ENCODE data around the gene ZNF699.
"Not testable (repeated sequence)": the region's sequence is repeated elsewhere in the genome, so short reads cannot be mapped to it uniquely, and the experiment has no call there.

The ZNF699 gene

GRCh38 chr19:9295411-9295849, 14.2 kb downstream of the ZNF699 start:
- Histone ChIP-seq H3K27ac (ENCODE audit: low read depth, low read length) (no peak overlapping the region), H2BK12ac (ENCODE audit: low read length) (no peak overlapping the region), H2AFZ (ENCODE audit: insufficient read depth, low read length, poor library complexity) (no peak overlapping the region), H2BK5ac (ENCODE audit: low read depth, low read length, poor library complexity) (no peak overlapping the region), H2BK120ac (ENCODE audit: insufficient read depth, low read length, poor library complexity) (no peak overlapping the region), H4K91ac (ENCODE audit: low read depth, low read length) (no peak overlapping the region), H3K14ac (ENCODE audit: low read length) (no peak overlapping the region), H3K79me2 (ENCODE audit: control insufficient read depth, insufficient read depth, low read length, poor library complexity) (no peaks in the 10 kb centered on the region), H4K8ac (ENCODE audit: low read depth, low read length) (no peak overlapping the region), H3K4ac (ENCODE audit: low read depth, low read length) (no peak overlapping the region), H3K79me1 (ENCODE audit: low read length) (no peaks in the 10 kb centered on the region), H2AK5ac (ENCODE audit: low read length) (no peak overlapping the region), H3K27me3 (ENCODE audit: insufficient read depth, low read length) (no peaks in the 10 kb centered on the region), H3K9me3 (ENCODE audit: insufficient read depth, low read depth, low read length) (peaks cover 9% of the 10 kb centered on the region), H3K23ac (ENCODE audit: low read length) (no peak overlapping the region), H3K4me1 (ENCODE audit: control insufficient read depth in 1 of 2, insufficient read depth in 2 of 2, low read length in 2 of 2) (no peaks in the 10 kb centered on the region), H4K12ac (ENCODE audit: low read depth, low read length) (no peak overlapping the region), H3K36me3 (ENCODE audit: control insufficient read depth in 1 of 2, insufficient read depth in 2 of 2, low read length in 2 of 2) (peaks cover 5 to 14% of the 10 kb centered on the region in 2 experiments), H3K18ac (ENCODE audit: low read length) (no peak overlapping the region), H3K4me2 (ENCODE audit: low read length) (no peak overlapping the region), H3K9ac (ENCODE audit: low read length) (no peak overlapping the region), H3K4me3 (ENCODE audit: low read depth, low read length) (no peak overlapping the region)
- whole genome bisulfite sequencing (ENCODE audit: extremely low coverage, insufficient coverage, insufficient read length) = no CpG with 5 or more reads among the region's 4 CpGs
- no peak for DNase-seq

- H3K4ac ChIP-seq (ENCODE audit: low read depth, low read length) = no peak overlapping the region
- no peak overlapping the region for H2BK120ac ChIP-seq (ENCODE audit: insufficient read depth, low read length, poor library complexity)
- WGBS (ENCODE audit: extremely low coverage, insufficient coverage, insufficient read length) = no CpG with 5 or more reads among the region's 2 CpGs
- no peak overlapping the region for H4K91ac ChIP-seq (ENCODE audit: low read depth, low read length)
- H3K9me3 ChIP-seq (ENCODE audit: insufficient read depth, low read depth, low read length) = peaks cover 8% of the 10 kb centered on the region
- no peak overlapping the region for H2BK12ac ChIP-seq (ENCODE audit: low read length)
- no peaks in the 10 kb centered on the region for H3K4me1 ChIP-seq (ENCODE audit: control insufficient read depth in 1 of 2, insufficient read depth in 2 of 2, low read length in 2 of 2)
- H4K8ac ChIP-seq (ENCODE audit: low read depth, low read length) = no peak overlapping the region
- H3K79me2 ChIP-seq (ENCODE audit: control insufficient read depth, insufficient read depth, low read length, poor library complexity) = no peaks in the 10 kb centered on the region
- H3K36me3 ChIP-seq (ENCODE audit: control insufficient read depth in 1 of 2, insufficient read depth in 2 of 2, low read length in 2 of 2) = peaks cover 0 to 2% of the 10 kb centered on the region in 2 experiments
- no peak overlapping the region for H2AK5ac ChIP-seq (ENCODE audit: low read length)
- no peak for DNase-seq
- no peak overlapping the region for H3K9ac ChIP-seq (ENCODE audit: low read length)
- no peak overlapping the region for H3K4me2 ChIP-seq (ENCODE audit: low read length)
- no peak overlapping the region for H3K18ac ChIP-seq (ENCODE audit: low read length)
- no peak overlapping the region for H2AFZ ChIP-seq (ENCODE audit: insufficient read depth, low read length, poor library complexity)
- H4K12ac ChIP-seq (ENCODE audit: low read depth, low read length) = no peak overlapping the region
- H3K79me1 ChIP-seq (ENCODE audit: low read length) = no peaks in the 10 kb centered on the region
- no peak overlapping the region for H3K23ac ChIP-seq (ENCODE audit: low read length)
- no peak overlapping the region for H3K14ac ChIP-seq (ENCODE audit: low read length)
- H3K27me3 ChIP-seq (ENCODE audit: insufficient read depth, low read length) = no peaks in the 10 kb centered on the region
- no peak overlapping the region for H2BK5ac ChIP-seq (ENCODE audit: low read depth, low read length, poor library complexity)
- no peak overlapping the region for H3K4me3 ChIP-seq (ENCODE audit: low read depth, low read length)
- H3K27ac ChIP-seq (ENCODE audit: low read depth, low read length) = no peak overlapping the region
Observed at GRCh38 chr19:9289231-9289884, 20.3 kb downstream of the ZNF699 start.

GRCh38 chr19:9283485-9283884, 26.2 kb downstream of the ZNF699 start:
- not testable (repeated sequence) for H4K91ac ChIP-seq (ENCODE audit: low read depth, low read length); H3K27ac ChIP-seq (ENCODE audit: low read depth, low read length); H3K79me1 ChIP-seq (ENCODE audit: low read length); H3K4me2 ChIP-seq (ENCODE audit: low read length); H3K79me2 ChIP-seq (ENCODE audit: control insufficient read depth, insufficient read depth, low read length, poor library complexity); H2BK12ac ChIP-seq (ENCODE audit: low read length); H4K8ac ChIP-seq (ENCODE audit: low read depth, low read length); H3K4me1 ChIP-seq (ENCODE audit: control insufficient read depth in 1 of 2, insufficient read depth in 2 of 2, low read length in 2 of 2); H3K4ac ChIP-seq (ENCODE audit: low read depth, low read length); H2BK5ac ChIP-seq (ENCODE audit: low read depth, low read length, poor library complexity); H2AK5ac ChIP-seq (ENCODE audit: low read length); H3K14ac ChIP-seq (ENCODE audit: low read length); H3K9ac ChIP-seq (ENCODE audit: low read length); H3K36me3 ChIP-seq (ENCODE audit: control insufficient read depth in 1 of 2, insufficient read depth in 2 of 2, low read length in 2 of 2); H3K27me3 ChIP-seq (ENCODE audit: insufficient read depth, low read length); H4K12ac ChIP-seq (ENCODE audit: low read depth, low read length); H3K18ac ChIP-seq (ENCODE audit: low read length); H3K4me3 ChIP-seq (ENCODE audit: low read depth, low read length); H2BK120ac ChIP-seq (ENCODE audit: insufficient read depth, low read length, poor library complexity); H2AFZ ChIP-seq (ENCODE audit: insufficient read depth, low read length, poor library complexity); H3K23ac ChIP-seq (ENCODE audit: low read length); DNase-seq
- no CpG with 5 or more reads among the region's 38 CpGs for WGBS (ENCODE audit: extremely low coverage, insufficient coverage, insufficient read length)
- peaks cover 24% of the 10 kb centered on the region for H3K9me3 ChIP-seq (ENCODE audit: insufficient read depth, low read depth, low read length)

GRCh38 chr19:9251236-9251635, 58.4 kb downstream of the ZNF699 start:
- Histone ChIP-seq H2AK5ac (ENCODE audit: low read length) (no peak overlapping the region), H2AFZ (ENCODE audit: insufficient read depth, low read length, poor library complexity) (no peak overlapping the region), H3K4ac (ENCODE audit: low read depth, low read length) (no peak overlapping the region), H3K79me1 (ENCODE audit: low read length) (no peaks in the 10 kb centered on the region), H3K4me3 (ENCODE audit: low read depth, low read length) (no peak overlapping the region), H3K36me3 (ENCODE audit: control insufficient read depth in 1 of 2, insufficient read depth in 2 of 2, low read length in 2 of 2) (no peaks in the 10 kb centered on the region), H4K12ac (ENCODE audit: low read depth, low read length) (no peak overlapping the region), H3K27ac (ENCODE audit: low read depth, low read length) (no peak overlapping the region), H4K8ac (ENCODE audit: low read depth, low read length) (no peak overlapping the region), H3K23ac (ENCODE audit: low read length) (no peak overlapping the region), H3K4me1 (ENCODE audit: control insufficient read depth in 1 of 2, insufficient read depth in 2 of 2, low read length in 2 of 2) (no peaks in the 10 kb centered on the region), H3K9ac (ENCODE audit: low read length) (no peak overlapping the region), H3K27me3 (ENCODE audit: insufficient read depth, low read length) (no peaks in the 10 kb centered on the region), H2BK120ac (ENCODE audit: insufficient read depth, low read length, poor library complexity) (no peak overlapping the region), H3K14ac (ENCODE audit: low read length) (no peak overlapping the region), H3K4me2 (ENCODE audit: low read length) (no peak overlapping the region), H2BK12ac (ENCODE audit: low read length) (no peak overlapping the region), H3K18ac (ENCODE audit: low read length) (no peak overlapping the region), H4K91ac (ENCODE audit: low read depth, low read length) (no peak overlapping the region), H2BK5ac (ENCODE audit: low read depth, low read length, poor library complexity) (no peak overlapping the region), H3K79me2 (ENCODE audit: control insufficient read depth, insufficient read depth, low read length, poor library complexity) (no peaks in the 10 kb centered on the region), H3K9me3 (ENCODE audit: insufficient read depth, low read depth, low read length) (peaks cover 19% of the 10 kb centered on the region)
- DNase-seq = no peak
- no CpG with 5 or more reads among the region's 5 CpGs for WGBS (ENCODE audit: extremely low coverage, insufficient coverage, insufficient read length)
